UCSD-AML1 (cell line): ENCODE results near the gene HSD17B14.
"Not testable (repeated sequence)": the region's sequence is repeated elsewhere in the genome, so short reads cannot be mapped to it uniquely, and the experiment has no call there.

Experiments
- DNase-seq: peaks from one replicate; lab custom pipeline; 2025; ENCODE audit not compliant: unreplicated experiment; lab: John Stamatoyannopoulos, UW

Gene HSD17B14

GRCh38 chr19:48867746-48868113, 31.4 kb upstream of the HSD17B14 start:
- no peak for DNase-seq

GRCh38 chr19:48867123-48867745, 30.9 kb upstream of the HSD17B14 start:
- no peak for DNase-seq

- DNase-seq, result no peak
These were observed 30.4 kb upstream of the HSD17B14 start for GRCh38 chr19:48866692-48867091.

- DNase-seq, result no peak
These were observed 26.5 kb upstream of the HSD17B14 start for GRCh38 chr19:48862827-48863226.

GRCh38 chr19:48861313-48861712, 25.0 kb upstream of the HSD17B14 start:
- no peak for DNase-seq

GRCh38 chr19:48859711-48860572, 23.7 kb upstream of the HSD17B14 start:
- no peak for DNase-seq

GRCh38 chr19:48858984-48859710, 22.9 kb upstream of the HSD17B14 start:
- no peak for DNase-seq

- no peak for DNase-seq
These were observed 20.6 kb upstream of the HSD17B14 start for GRCh38 chr19:48856921-48857320.

GRCh38 chr19:48854103-48854502, 17.8 kb upstream of the HSD17B14 start:
- DNase-seq, result no peak

- DNase-seq, result no peak
These were observed 17.2 kb upstream of the HSD17B14 start for GRCh38 chr19:48853483-48853882.

- DNase-seq, result no peak
These were observed 16.0 kb upstream of the HSD17B14 start for GRCh38 chr19:48852292-48852691.

- DNase-seq, result not testable (repeated sequence)
These were observed 10.4 kb upstream of the HSD17B14 start for GRCh38 chr19:48846659-48847058.

- DNase-seq, result no peak
These were observed 9.1 kb upstream of the HSD17B14 start for GRCh38 chr19:48845384-48845783.

GRCh38 chr19:48844472-48844871, 8.2 kb upstream of the HSD17B14 start:
- no peak for DNase-seq

GRCh38 chr19:48842789-48843162, 6.5 kb upstream of the HSD17B14 start:
- DNase-seq, result peak; percentile 22

- DNase-seq, result no peak
These were observed 5.3 kb upstream of the HSD17B14 start for GRCh38 chr19:48841571-48841970.

GRCh38 chr19:48841047-48841446, 4.8 kb upstream of the HSD17B14 start:
- DNase-seq, result no peak

GRCh38 chr19:48837687-48838086, 1.4 kb upstream of the HSD17B14 start:
- no peak for DNase-seq

- DNase-seq, result peak; percentile 89
These were observed 797 bp upstream of the HSD17B14 start for GRCh38 chr19:48837051-48837524.

GRCh38 chr19:48835734-48836088, 580 bp downstream of the HSD17B14 start:
- peak; percentile 91 for DNase-seq

GRCh38 chr19:48833977-48834376, 2.3 kb downstream of the HSD17B14 start:
- no peak for DNase-seq

- DNase-seq, result no peak
These were observed 3.2 kb downstream of the HSD17B14 start for GRCh38 chr19:48833049-48833448.
